ENCODE results near the gene WDR33.

DNA sequence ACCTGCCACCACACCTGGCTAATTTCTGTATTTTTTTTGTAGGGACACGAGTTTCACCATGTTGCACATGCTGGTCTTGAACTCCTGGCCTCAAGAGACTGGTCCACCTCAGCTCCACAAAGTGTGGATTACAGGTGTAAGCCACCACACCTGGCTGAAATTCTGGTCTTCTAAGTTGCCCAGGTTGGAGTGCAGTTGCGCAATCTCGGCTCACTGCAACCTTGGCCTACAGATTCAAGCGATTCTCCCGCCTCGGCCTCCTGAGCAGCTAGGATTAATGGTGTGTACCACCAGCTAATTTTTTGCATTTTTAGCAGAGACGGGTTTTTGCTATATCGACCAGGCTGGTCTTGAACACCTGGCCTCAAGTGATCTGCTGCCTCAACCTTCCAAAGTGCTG lies 41.4 kb upstream of the WDR33 start:
- TF ChIP-seq, protein P1, sequence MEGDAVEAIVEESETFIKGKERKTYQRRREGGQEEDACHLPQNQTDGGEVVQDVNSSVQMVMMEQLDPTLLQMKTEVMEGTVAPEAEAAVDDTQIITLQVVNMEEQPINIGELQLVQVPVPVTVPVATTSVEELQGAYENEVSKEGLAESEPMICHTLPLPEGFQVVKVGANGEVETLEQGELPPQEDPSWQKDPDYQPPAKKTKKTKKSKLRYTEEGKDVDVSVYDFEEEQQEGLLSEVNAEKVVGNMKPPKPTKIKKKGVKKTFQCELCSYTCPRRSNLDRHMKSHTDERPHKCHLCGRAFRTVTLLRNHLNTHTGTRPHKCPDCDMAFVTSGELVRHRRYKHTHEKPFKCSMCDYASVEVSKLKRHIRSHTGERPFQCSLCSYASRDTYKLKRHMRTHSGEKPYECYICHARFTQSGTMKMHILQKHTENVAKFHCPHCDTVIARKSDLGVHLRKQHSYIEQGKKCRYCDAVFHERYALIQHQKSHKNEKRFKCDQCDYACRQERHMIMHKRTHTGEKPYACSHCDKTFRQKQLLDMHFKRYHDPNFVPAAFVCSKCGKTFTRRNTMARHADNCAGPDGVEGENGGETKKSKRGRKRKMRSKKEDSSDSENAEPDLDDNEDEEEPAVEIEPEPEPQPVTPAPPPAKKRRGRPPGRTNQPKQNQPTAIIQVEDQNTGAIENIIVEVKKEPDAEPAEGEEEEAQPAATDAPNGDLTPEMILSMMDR (IDR thresholded peaks at IDR 0.05), result no peak
- no peak for TF ChIP-seq POLR2A (IDR thresholded peaks at IDR 0.05)
